ENCODE results near the gene SSBP4. TPM values are rescaled to one million over a fixed set of nuclear protein-coding genes. Genes with fewer than 3 reads are reported as not detected.

The SSBP4 gene
- total and polyA plus RNA-seq, 2 of the 8 experiments (the other 6 are each of a cell fraction or from before 2014, with no cell fraction given), result 26.4 to 33.7 TPM

- TF ChIP-seq TAF7 (optimal IDR thresholded peaks at IDR 0.05; ENCODE audit: borderline replicate concordance, low read depth, low read length), result peak; percentile 13
- peak; percentile 67; the same call in 1 of the 2 replicates for TF ChIP-seq EGR1 (IDR thresholded peaks at IDR 0.05; ENCODE audit: borderline replicate concordance, low read depth, low read length)
- no peak for TF ChIP-seq RAD21 (IDR thresholded peaks at IDR 0.05 in 1 of 2, conservative IDR thresholded peaks at IDR 0.05 in 1 of 2; ENCODE audit: low read depth in 2 of 2, low read length in 2 of 2)
- no peak for TF ChIP-seq SRF (IDR thresholded peaks at IDR 0.05; ENCODE audit: low read depth, low read length)
- no peak for TF ChIP-seq KDM1A (IDR thresholded peaks at IDR 0.05; ENCODE audit: borderline replicate concordance, low read length)
- no peak for TF ChIP-seq SAP30 (IDR thresholded peaks at IDR 0.05; ENCODE audit: insufficient read depth, insufficient replicate concordance, low read length)
- TF ChIP-seq CBX5 (IDR thresholded peaks at IDR 0.05; ENCODE audit: low read depth, low read length), result no peak
- TF ChIP-seq PHF8 (conservative IDR thresholded peaks at IDR 0.05; ENCODE audit: low read depth, low read length), result 0 out of 2 replicates have a peak, but pooled peaks have one; percentile 21
- peak; percentile 61 for TF ChIP-seq E2F6 (IDR thresholded peaks at IDR 0.05)
- TF ChIP-seq RNF2 (IDR thresholded peaks at IDR 0.05; ENCODE audit: borderline replicate concordance, low read depth, low read length, missing control alignments, poor library complexity, severe bottlenecking), result no peak
- TF ChIP-seq FOSL1 (IDR thresholded peaks at IDR 0.05; ENCODE audit: insufficient read depth, low read depth, low read length), result no peak
- TF ChIP-seq RXRA (IDR thresholded peaks at IDR 0.05; ENCODE audit: insufficient read depth, low read depth, low read length), result no peak
- TF ChIP-seq RBBP5 (IDR thresholded peaks at IDR 0.05; ENCODE audit: borderline replicate concordance, low read depth, low read length), result peak; percentile 27; the same call in 1 of the 2 replicates
- TF ChIP-seq USF2 (IDR thresholded peaks at IDR 0.05; ENCODE audit: low read length), result no peak
- TF ChIP-seq TEAD4 (IDR thresholded peaks at IDR 0.05; ENCODE audit: low read depth, low read length), result no peak
- TF ChIP-seq ATF3 (IDR thresholded peaks at IDR 0.05; ENCODE audit: insufficient read depth, low read depth, low read length), result no peak
- TF ChIP-seq RFX5 (IDR thresholded peaks at IDR 0.05; ENCODE audit: borderline replicate concordance, low read depth, low read length), result no peak
- TF ChIP-seq POLR2AphosphoS5 (IDR thresholded peaks at IDR 0.05; ENCODE audit: low read depth, low read length), result no peak; the same call in 1 of the 2 replicates
- 0 out of 2 replicates have a peak, but pooled peaks have one; percentile 18 for TF ChIP-seq BACH1 (IDR thresholded peaks at IDR 0.05; ENCODE audit: low read length)
- TF ChIP-seq BCL11A (IDR thresholded peaks at IDR 0.05; ENCODE audit: low read depth in 2 of 2, low read length in 2 of 2), result no peak
These were observed 14.0 kb downstream of the SSBP4 start (continued) for GRCh38 chr19:18433015-18433691.

Data from H1 (cell line).